ENCODE results near the gene SUPT5H. TPM values are rescaled to one million over a fixed set of nuclear protein-coding genes. Genes with fewer than 3 reads are reported as not detected.

The SUPT5H gene
- total and polyA plus RNA-seq, 10 of the 15 experiments (the other 5 are each of a cell fraction or from before 2014, with no cell fraction given) = 27.2 to 194 (median 83.6) TPM

DNA sequence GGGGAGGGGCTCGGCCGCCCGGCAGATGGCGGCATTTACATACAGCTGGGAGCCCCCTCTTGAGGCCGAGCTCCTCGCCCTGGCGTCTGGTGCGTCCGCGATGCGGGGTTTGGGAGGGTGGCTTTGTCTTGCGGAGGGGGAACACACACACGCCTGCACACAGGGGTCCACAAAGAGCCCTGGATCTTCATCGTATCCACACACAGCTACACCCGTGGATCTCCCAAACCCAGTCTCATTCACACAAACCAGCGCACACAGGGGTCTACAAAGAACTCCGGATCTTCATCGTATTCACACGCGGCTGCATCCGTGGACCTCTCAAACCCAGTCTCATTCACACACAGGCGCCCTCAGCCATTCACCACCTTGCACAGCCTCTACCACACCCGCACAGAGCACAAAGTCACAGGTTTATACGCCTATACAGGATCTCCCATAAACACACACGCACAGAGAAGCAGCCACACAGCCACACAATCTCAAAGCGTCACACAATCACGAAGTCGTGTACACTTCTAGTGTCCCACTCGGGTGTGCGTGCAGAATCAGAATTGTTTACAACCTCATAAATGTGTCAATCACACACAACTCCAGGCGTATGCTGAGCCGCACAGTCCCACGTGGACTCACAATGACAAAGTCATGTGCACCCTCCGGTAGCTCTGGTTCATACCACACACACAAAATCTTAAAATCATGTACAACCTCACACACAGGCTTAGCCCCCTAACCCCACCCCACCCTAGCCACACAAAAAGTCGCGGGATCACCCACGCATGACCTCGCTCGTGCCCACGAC is 52.8 kb downstream of the SUPT5H start (continued):
- no peak for TF ChIP-seq SKIL (IDR thresholded peaks at IDR 0.05; ENCODE audit: low read depth, poor library complexity, severe bottlenecking)
- TF ChIP-seq, protein P1, sequence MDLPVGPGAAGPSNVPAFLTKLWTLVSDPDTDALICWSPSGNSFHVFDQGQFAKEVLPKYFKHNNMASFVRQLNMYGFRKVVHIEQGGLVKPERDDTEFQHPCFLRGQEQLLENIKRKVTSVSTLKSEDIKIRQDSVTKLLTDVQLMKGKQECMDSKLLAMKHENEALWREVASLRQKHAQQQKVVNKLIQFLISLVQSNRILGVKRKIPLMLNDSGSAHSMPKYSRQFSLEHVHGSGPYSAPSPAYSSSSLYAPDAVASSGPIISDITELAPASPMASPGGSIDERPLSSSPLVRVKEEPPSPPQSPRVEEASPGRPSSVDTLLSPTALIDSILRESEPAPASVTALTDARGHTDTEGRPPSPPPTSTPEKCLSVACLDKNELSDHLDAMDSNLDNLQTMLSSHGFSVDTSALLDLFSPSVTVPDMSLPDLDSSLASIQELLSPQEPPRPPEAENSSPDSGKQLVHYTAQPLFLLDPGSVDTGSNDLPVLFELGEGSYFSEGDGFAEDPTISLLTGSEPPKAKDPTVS (IDR thresholded peaks at IDR 0.05; ENCODE audit: low read depth, low read length) = no peak
- TF ChIP-seq ZBTB33 (IDR thresholded peaks at IDR 0.05) = no peak
- TF ChIP-seq SPI1 (IDR thresholded peaks at IDR 0.05; ENCODE audit: borderline replicate concordance, insufficient read depth, low read depth, low read length) = no peak
- no peak for TF ChIP-seq NRF1 (conservative IDR thresholded peaks at IDR 0.05; ENCODE audit: low read depth, low read length)
- no peak for TF ChIP-seq SUPT20H (IDR thresholded peaks at IDR 0.05; ENCODE audit: borderline replicate concordance, control insufficient read depth, low read depth, low read length)
- TF ChIP-seq CBX5 (IDR thresholded peaks at IDR 0.05; ENCODE audit: low read depth) = no peak
- TF ChIP-seq ATF3 (IDR thresholded peaks at IDR 0.05; ENCODE audit: borderline replicate concordance, extremely low read depth, low read depth, low read length) = no peak
- no peak for TF ChIP-seq CUX1 (IDR thresholded peaks at IDR 0.05; ENCODE audit: insufficient replicate concordance, low read depth, low read length)
- TF ChIP-seq, protein P2, sequence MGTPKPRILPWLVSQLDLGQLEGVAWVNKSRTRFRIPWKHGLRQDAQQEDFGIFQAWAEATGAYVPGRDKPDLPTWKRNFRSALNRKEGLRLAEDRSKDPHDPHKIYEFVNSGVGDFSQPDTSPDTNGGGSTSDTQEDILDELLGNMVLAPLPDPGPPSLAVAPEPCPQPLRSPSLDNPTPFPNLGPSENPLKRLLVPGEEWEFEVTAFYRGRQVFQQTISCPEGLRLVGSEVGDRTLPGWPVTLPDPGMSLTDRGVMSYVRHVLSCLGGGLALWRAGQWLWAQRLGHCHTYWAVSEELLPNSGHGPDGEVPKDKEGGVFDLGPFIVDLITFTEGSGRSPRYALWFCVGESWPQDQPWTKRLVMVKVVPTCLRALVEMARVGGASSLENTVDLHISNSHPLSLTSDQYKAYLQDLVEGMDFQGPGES (IDR thresholded peaks at IDR 0.05) = no peak
- peak; percentile 54; the same call in 1 of the 2 replicates for TF ChIP-seq PAX5 (IDR thresholded peaks at IDR 0.05; ENCODE audit: borderline replicate concordance, low read depth, low read length)
- no peak for TF ChIP-seq EZH2 (IDR thresholded peaks at IDR 0.05; ENCODE audit: borderline replicate concordance, control insufficient read depth, low read depth, low read length)
- no peak for TF ChIP-seq ZNF24 (IDR thresholded peaks at IDR 0.05)

All from GM12878 (cell line).